ENCODE results near the gene CHM. TPM values are rescaled to one million over a fixed set of nuclear protein-coding genes. Genes with fewer than 3 reads are reported as not detected.
A peak's percentile ranks its signal among the peaks of the same experiment; 100 is the strongest.

The CHM gene
- total and polyA plus RNA-seq, 2 experiments from 2014 or later = 11.6 to 24.8 TPM

GRCh38 chrX:85836868-85837267, 210.5 kb downstream of the CHM start:
- H3K4me3 ChIP-seq = no peak overlapping the region
- no peaks in the 10 kb centered on the region for H3K27me3 ChIP-seq
- no peaks in the 10 kb centered on the region for H3K4me1 ChIP-seq (ENCODE audit: insufficient read depth)
- no peak for DNase-seq (ENCODE audit: low spot score)
- no peak for TF ChIP-seq EZH2 (IDR thresholded peaks at IDR 0.05; ENCODE audit: borderline replicate concordance)
- no peak for TF ChIP-seq EZH2phosphoT487 (IDR thresholded peaks at IDR 0.05; ENCODE audit: low read depth, severe bottlenecking, unreplicated experiment)
- H2AFZ ChIP-seq = no peak overlapping the region
- H3K4me2 ChIP-seq = no peak overlapping the region
- H4K20me1 ChIP-seq (ENCODE audit: insufficient read depth, poor library complexity, severe bottlenecking) = no peaks in the 10 kb centered on the region
- no peaks in the 10 kb centered on the region for H3K9me2 ChIP-seq (replicated peaks; ENCODE audit: insufficient read depth)
- H3K9me3 ChIP-seq (ENCODE audit: low read depth) = peaks cover 3% of the 10 kb centered on the region
- no peaks in the 10 kb centered on the region for H3K36me3 ChIP-seq (replicated peaks; ENCODE audit: insufficient read depth, low read depth)
- no peak overlapping the region for H3K27ac ChIP-seq
- 68% methylated on average over 2 of the region's 2 CpGs for WGBS (ENCODE audit: low lambda C conversion rate, missing lambda C conversion rate)
- H3K79me2 ChIP-seq = no peaks in the 10 kb centered on the region

GRCh38 chrX:85828771-85829170, 218.6 kb downstream of the CHM start:
- DNase-seq (ENCODE audit: low spot score) = no peak
- Histone ChIP-seq H3K27me3 (no peaks in the 10 kb centered on the region), H3K4me1 (ENCODE audit: insufficient read depth) (no peaks in the 10 kb centered on the region), H2AFZ (no peak overlapping the region), H3K79me2 (no peaks in the 10 kb centered on the region), H4K20me1 (ENCODE audit: insufficient read depth, poor library complexity, severe bottlenecking) (no peaks in the 10 kb centered on the region), H3K9me3 (ENCODE audit: low read depth) (no peaks in the 10 kb centered on the region), H3K36me3 (replicated peaks; ENCODE audit: insufficient read depth, low read depth) (no peaks in the 10 kb centered on the region), H3K4me2 (no peak overlapping the region), H3K27ac (no peak overlapping the region), H3K4me3 (no peak overlapping the region), H3K9me2 (replicated peaks; ENCODE audit: insufficient read depth) (no peaks in the 10 kb centered on the region)
- WGBS (ENCODE audit: low lambda C conversion rate, missing lambda C conversion rate) = 73% methylated on average over 5 of the region's 5 CpGs
- no peak for TF ChIP-seq CTCF (IDR thresholded peaks at IDR 0.05; ENCODE audit: poor library complexity)
- no peak for TF ChIP-seq EZH2 (IDR thresholded peaks at IDR 0.05; ENCODE audit: borderline replicate concordance)
- TF ChIP-seq EZH2phosphoT487 (IDR thresholded peaks at IDR 0.05; ENCODE audit: low read depth, severe bottlenecking, unreplicated experiment) = no peak

- 63% methylated on average over 6 of the region's 6 CpGs for WGBS (ENCODE audit: low lambda C conversion rate, missing lambda C conversion rate)
Observed at GRCh38 chrX:85815203-85815751, 232.1 kb downstream of the CHM start.

More at GRCh38 chrX:85815203-85815751, 232.1 kb downstream of the CHM start:
- H3K9me2 ChIP-seq (replicated peaks; ENCODE audit: insufficient read depth) = no peaks in the 10 kb centered on the region
- H3K27me3 ChIP-seq = no peaks in the 10 kb centered on the region
- H3K9me3 ChIP-seq (ENCODE audit: low read depth) = no peaks in the 10 kb centered on the region
- no peaks in the 10 kb centered on the region for H4K20me1 ChIP-seq (ENCODE audit: insufficient read depth, poor library complexity, severe bottlenecking)
- H2AFZ ChIP-seq = no peak overlapping the region
- H3K79me2 ChIP-seq = no peaks in the 10 kb centered on the region
- no peak for TF ChIP-seq EZH2 (IDR thresholded peaks at IDR 0.05; ENCODE audit: borderline replicate concordance)
- H3K4me2 ChIP-seq = no peak overlapping the region
- H3K4me3 ChIP-seq = no peak overlapping the region
- DNase-seq (ENCODE audit: low spot score) = no peak
- no peaks in the 10 kb centered on the region for H3K4me1 ChIP-seq (ENCODE audit: insufficient read depth)
- no peak overlapping the region for H3K27ac ChIP-seq
- no peaks in the 10 kb centered on the region for H3K36me3 ChIP-seq (replicated peaks; ENCODE audit: insufficient read depth, low read depth)

MicroRNA genes within 50 kb of the gene (microRNA counts, 767-probe panel; counts per million panel counts)
- not detected for microRNA hsa-miR-1321
- 5,309 counts per million, percentile 20 among the panel's probes with 10 or more counts for microRNA hsa-miR-361-3p
- 9,457 counts per million, percentile 74 among the panel's probes with 10 or more counts for microRNA hsa-miR-361-5p

Small RNAs within 50 kb of the gene (microRNA-seq; reads per million reads assigned to microRNA genes)
- gene MIR1321 (not detected), gene MIR361 (11,644 reads per million, percentile 95 among the genes with 10 or more reads in this experiment)

Small RNAs within 50 kb of the gene (small RNA-seq; reads per million reads assigned to genes)
- gene AL022401.1 = not detected
- 109 reads per million, percentile 97 among the genes with 10 or more reads in this experiment for gene MIR361
- not detected for gene NDUFA5P7
- gene RF00019 = not detected

Other genes starting within 250 kb of the CHM start
- gene DACH2, start 100.9 kb upstream of the CHM start, total RNA-seq = 0.67 and 0.80 TPM in 2 replicates
- 0.36 and 0.87 TPM in 2 replicates for gene DACH2, start 100.9 kb upstream of the CHM start, polyA plus RNA-seq

Measured in hepatocyte (in vitro differentiated cells).